ENCODE results near the gene TNRC6C. TPM values are rescaled to one million over a fixed set of nuclear protein-coding genes. Genes with fewer than 3 reads are reported as not detected.

TNRC6C gene
- total RNA-seq, 1 experiment from 2014 or later, result 16.4 TPM

DNA sequence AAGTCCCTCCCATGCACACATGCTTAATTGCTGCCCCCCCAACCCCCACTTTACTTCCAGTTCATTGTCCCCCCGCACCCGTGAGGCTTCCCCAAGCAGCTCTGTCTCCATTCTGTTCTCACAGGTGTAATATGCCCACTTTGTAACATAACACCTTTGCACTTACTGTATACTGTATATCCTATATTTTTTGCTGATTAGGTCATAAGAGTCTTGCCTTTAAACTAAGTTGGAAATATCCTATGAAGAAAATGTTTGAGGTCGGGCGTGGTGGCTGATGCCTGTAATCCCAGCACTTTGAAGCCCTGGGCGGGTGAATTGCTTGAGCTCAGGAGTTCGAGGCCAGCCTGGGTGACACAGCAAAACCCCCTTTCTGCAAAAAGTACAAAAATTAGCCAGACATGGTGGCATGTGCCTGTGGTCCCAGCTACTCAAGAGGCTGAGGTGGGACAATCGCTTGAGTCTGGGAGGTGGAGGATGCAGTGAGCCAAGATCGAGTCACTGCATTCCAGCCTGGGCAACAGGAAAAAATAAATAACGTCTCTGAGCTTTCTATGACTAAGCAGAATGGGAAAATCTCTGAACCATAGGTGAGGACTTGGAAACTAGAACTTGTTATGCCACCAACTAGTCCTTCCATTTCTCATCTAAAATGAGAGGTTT, 76.1 kb downstream of the TNRC6C start:
- H3K9me3 Mint-ChIP-seq (ENCODE audit: unreplicated experiment), result no peaks in the 10 kb centered on the region
- BruUV-seq (replicated peaks), result no TSS peak
- no peak overlapping the region for H3K27ac Mint-ChIP-seq (ENCODE audit: low read depth, unreplicated experiment)

DNA sequence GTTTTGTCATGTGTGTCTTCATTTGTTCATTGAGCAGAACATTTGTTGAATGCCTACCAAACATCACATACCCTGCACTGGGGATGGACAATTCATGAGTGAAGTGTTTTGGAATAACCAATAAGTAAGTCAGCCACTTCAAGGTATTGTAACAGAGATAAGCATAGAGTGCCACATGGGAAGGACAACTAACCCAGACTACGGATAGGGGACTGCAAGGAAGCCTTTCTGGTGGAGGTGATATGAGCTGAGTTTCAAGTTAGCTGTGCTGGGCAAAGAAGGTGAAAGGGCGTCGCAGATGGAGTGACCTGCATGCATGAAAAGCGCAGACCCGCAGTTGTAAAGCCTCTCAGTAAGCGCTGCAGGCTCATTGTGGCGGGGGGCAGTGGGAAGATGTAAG, 78.8 kb downstream of the TNRC6C start:
- TF ChIP-seq, protein P1, sequence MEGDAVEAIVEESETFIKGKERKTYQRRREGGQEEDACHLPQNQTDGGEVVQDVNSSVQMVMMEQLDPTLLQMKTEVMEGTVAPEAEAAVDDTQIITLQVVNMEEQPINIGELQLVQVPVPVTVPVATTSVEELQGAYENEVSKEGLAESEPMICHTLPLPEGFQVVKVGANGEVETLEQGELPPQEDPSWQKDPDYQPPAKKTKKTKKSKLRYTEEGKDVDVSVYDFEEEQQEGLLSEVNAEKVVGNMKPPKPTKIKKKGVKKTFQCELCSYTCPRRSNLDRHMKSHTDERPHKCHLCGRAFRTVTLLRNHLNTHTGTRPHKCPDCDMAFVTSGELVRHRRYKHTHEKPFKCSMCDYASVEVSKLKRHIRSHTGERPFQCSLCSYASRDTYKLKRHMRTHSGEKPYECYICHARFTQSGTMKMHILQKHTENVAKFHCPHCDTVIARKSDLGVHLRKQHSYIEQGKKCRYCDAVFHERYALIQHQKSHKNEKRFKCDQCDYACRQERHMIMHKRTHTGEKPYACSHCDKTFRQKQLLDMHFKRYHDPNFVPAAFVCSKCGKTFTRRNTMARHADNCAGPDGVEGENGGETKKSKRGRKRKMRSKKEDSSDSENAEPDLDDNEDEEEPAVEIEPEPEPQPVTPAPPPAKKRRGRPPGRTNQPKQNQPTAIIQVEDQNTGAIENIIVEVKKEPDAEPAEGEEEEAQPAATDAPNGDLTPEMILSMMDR (IDR thresholded peaks at IDR 0.05; ENCODE audit: unreplicated experiment), result no peak
- H3K27me3 Mint-ChIP-seq (ENCODE audit: insufficient read depth, unreplicated experiment), result no peaks in the 10 kb centered on the region
- ChIA-PET POLR2A (no interaction called here), CTCF (interaction anchor here (0.6 kb wide), 1 partner anchor 16 kb away, joined by 3 read pairs; no protein-coding TSS in a partner anchor)
- H3K9me3 Mint-ChIP-seq (ENCODE audit: unreplicated experiment), result no peaks in the 10 kb centered on the region
- H3K27ac Mint-ChIP-seq (ENCODE audit: low read depth, unreplicated experiment), result no peak overlapping the region
- intact Hi-C loops (cut with micrococcal nuclease), result no loop called here
- H3K4me1 Mint-ChIP-seq (ENCODE audit: insufficient read depth, unreplicated experiment), result peaks cover 20% of the 10 kb centered on the region
- no peak overlapping the region for H3K4me3 Mint-ChIP-seq (ENCODE audit: unreplicated experiment)
- no TSS peak for BruUV-seq (replicated peaks)
- peaks cover 26% of the 10 kb centered on the region for H3K36me3 Mint-ChIP-seq (ENCODE audit: insufficient read depth, unreplicated experiment)
- DNase-seq (ENCODE audit: unreplicated experiment), result no peak

More for the DNA sequence above, 76.1 kb downstream of the TNRC6C start:
- POLR2A ChIA-PET, result interaction anchor here (0.7 to 1.5 kb wide), 4 partner anchors 8 to 1262 kb away, joined by 3 to 4 read pairs (median 3); no protein-coding TSS in a partner anchor
- CTCF ChIA-PET, result interaction anchor here (0.6 to 1.3 kb wide), 3 partner anchors 9 to 15 kb away, joined by 3 read pairs; no protein-coding TSS in a partner anchor
- Mint-ChIP-seq H3K27me3 (ENCODE audit: insufficient read depth, unreplicated experiment) (no peaks in the 10 kb centered on the region), H3K4me1 (ENCODE audit: insufficient read depth, unreplicated experiment) (peaks cover 12% of the 10 kb centered on the region), H3K4me3 (ENCODE audit: unreplicated experiment) (no peak overlapping the region), H3K36me3 (ENCODE audit: insufficient read depth, unreplicated experiment) (peaks cover 18% of the 10 kb centered on the region)
- TF ChIP-seq, protein P1 (IDR thresholded peaks at IDR 0.05; ENCODE audit: unreplicated experiment), result no peak
- DNase-seq (ENCODE audit: unreplicated experiment), result peak; percentile 19
- intact Hi-C loops (cut with micrococcal nuclease), result no loop called here

DNA sequence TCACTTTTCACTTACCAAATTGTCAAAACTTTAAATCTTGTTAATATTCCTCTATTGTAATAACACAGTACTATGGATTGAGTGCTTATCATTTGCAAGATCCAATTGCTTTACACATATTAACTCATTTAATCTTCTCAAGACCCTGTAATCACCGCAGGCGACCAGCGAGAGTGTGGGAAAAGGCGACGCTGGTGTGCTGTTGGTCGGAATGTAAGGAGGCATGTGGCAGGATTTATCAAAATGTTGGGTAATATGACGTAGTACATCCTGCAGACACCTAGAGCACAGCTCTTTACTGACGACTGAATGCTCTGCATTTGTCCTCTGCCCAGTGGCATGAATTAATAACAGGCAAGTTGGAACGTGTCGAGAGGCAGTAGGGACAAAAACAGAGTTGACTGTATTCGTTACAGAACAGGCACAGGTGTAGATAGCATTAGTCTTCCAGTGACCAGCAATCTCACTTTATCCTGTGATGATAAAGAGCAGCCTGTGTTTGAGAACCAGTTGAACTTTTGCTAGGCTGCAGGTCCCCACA, 80.3 kb downstream of the TNRC6C start:
- TF ChIP-seq, protein P1 (IDR thresholded peaks at IDR 0.05; ENCODE audit: unreplicated experiment), result no peak
- ChIA-PET CTCF (no interaction called here), POLR2A (no interaction called here)
- BruUV-seq (replicated peaks), result no TSS peak
- Mint-ChIP-seq H3K9me3 (ENCODE audit: unreplicated experiment) (peaks cover under 1% of the 10 kb centered on the region), H3K27ac (ENCODE audit: low read depth, unreplicated experiment) (no peak overlapping the region), H3K4me1 (ENCODE audit: insufficient read depth, unreplicated experiment) (peaks cover 26% of the 10 kb centered on the region), H3K27me3 (ENCODE audit: insufficient read depth, unreplicated experiment) (no peaks in the 10 kb centered on the region), H3K4me3 (ENCODE audit: unreplicated experiment) (no peak overlapping the region), H3K36me3 (ENCODE audit: insufficient read depth, unreplicated experiment) (peaks cover 26% of the 10 kb centered on the region)
- intact Hi-C loops (cut with micrococcal nuclease), result no loop called here
- DNase-seq (ENCODE audit: unreplicated experiment), result peak; percentile 42

DNA sequence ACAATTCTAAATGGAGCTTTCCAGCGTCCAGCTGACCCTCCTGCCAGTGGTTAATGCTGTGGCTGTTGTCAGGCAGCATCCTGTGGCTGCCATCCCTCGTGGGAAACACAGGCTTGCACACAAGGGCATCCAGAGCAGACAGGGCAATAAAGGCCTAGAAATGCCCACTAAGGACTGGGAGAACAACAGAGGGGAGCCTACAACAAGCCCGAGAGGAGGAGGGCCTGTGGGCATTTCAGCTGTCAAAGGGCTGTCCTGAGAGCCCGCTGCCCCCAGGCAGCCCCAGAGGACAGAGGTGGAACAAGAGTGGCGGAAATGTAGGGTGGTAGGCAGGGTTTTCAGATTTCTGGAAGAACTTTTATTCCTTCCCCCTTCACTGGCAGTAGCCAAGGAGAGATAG, 81.1 kb downstream of the TNRC6C start:
- POLR2A ChIA-PET, result interaction anchor here (0.7 to 2.7 kb wide), 4 partner anchors 20 to 436 kb away, joined by 3 to 18 read pairs (median 3); no protein-coding TSS in a partner anchor
- no TSS peak for BruUV-seq (replicated peaks)
- Mint-ChIP-seq H3K27ac (ENCODE audit: low read depth, unreplicated experiment) (no peak overlapping the region), H3K36me3 (ENCODE audit: insufficient read depth, unreplicated experiment) (peaks cover 26% of the 10 kb centered on the region), H3K4me1 (ENCODE audit: insufficient read depth, unreplicated experiment) (peaks cover 26% of the 10 kb centered on the region), H3K9me3 (ENCODE audit: unreplicated experiment) (peaks cover 5% of the 10 kb centered on the region), H3K27me3 (ENCODE audit: insufficient read depth, unreplicated experiment) (no peaks in the 10 kb centered on the region), H3K4me3 (ENCODE audit: unreplicated experiment) (no peak overlapping the region)
- intact Hi-C loops (cut with micrococcal nuclease), result no loop called here
- CTCF ChIA-PET, result no interaction called here
- DNase-seq (ENCODE audit: unreplicated experiment), result no peak
- TF ChIP-seq, protein P1 (IDR thresholded peaks at IDR 0.05; ENCODE audit: unreplicated experiment), result no peak
